Fibroblast of skin of back (primary cell): ENCODE results near the gene CAMK1D.
A peak's percentile ranks its signal among the peaks of the same experiment; 100 is the strongest.
"Not testable (repeated sequence)": the region's sequence is repeated elsewhere in the genome, so short reads cannot be mapped to it uniquely, and the experiment has no call there.

Source experiments
- DNase-seq: peaks from one replicate; pipeline ENCODE4 v3.0.0-alpha.2; 2013

CAMK1D gene

DNA sequence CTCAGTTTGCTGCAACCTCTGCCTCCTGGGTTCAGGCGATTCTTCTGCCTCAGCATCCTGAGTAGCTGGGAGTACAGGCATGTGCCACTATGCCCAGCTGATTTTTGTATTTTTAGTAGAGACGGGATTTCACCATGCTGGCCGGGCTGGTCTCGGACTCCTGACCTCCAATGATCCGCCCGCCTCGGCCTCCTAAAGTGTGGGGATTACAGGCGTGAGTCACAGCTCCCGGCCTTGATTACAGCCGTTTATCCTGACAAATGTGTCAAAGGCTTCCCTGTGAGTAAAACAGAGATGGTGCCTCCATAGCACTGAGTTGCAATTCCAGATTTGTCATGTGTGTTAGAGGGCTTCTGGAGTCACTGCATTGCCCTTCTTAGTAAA is 378.5 kb downstream of the CAMK1D start:
- DNase-seq = no peak

DNA sequence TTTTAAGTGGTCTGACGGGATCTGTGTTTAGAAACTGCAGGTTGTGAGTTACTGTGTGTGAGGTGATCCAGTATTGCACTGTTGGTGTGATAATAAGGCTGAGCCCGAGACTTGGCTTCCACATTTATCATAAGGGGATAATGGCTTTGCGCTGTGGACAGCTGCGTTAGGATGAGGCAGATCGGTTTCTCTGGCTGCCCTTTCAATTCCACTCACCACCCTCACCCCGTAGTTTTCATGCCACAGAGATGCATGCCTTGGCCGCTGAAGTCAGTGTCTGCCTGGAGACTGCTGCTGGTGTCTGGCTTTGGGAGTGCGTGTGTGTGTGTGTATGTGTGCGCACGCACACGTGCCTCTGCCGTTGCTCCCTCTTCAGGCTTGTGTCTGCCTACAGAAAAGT is 379.1 kb downstream of the CAMK1D start:
- no peak for DNase-seq

DNA sequence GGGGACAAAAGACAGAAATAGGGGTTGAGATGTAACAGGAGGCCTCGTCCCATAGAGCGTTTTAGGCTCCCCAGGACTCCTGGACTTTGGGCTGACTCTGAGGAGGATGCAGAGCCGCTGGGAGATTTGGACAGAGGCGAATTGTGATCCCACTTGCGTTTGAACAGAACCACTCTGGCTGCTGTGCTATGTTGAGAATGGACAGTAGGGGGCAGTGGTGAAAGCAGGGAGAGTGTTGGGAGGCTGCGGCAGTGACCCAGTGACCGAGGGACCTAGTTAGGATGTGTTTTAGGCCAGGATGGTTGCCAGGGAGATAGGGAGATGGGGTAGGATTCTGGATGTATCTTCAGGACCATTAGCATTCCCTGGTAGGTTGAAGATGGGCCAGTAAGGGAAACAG is 380.5 kb downstream of the CAMK1D start:
- no peak for DNase-seq

DNA sequence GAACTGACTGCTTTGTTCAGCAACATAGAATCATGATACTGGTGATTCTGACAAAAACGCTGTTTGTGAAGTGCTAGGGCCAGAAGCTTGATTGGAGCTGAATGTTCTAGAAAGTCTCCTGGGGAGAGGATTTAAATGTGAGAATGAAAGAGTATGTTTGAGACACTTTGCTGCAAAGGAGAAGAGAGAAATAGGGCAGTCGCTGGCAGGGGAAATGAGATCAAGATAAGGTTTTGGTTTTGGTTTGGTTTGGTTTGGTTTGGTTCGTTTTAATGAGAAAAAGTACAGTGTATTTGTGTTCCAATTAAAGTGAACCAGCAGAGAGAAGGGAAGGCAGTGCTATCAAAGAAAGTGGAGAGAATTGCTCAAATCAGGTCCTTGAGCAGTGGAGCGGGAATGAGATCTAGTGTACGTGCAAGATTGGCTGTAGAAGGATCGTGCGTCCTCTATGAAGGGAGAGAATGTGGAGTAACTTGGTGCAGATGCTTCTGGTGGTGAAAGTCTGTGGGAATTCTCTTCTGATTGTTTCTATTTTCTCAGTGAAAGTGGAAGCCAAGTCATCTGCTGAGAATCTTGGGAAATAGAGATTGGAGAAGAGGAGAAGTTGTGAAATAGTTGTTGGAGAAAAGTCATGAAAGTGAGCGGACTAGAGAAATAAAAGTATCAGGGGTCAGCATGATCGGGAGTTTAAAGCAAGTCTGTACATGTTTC is 381.6 kb downstream of the CAMK1D start:
- DNase-seq = no peak

DNA sequence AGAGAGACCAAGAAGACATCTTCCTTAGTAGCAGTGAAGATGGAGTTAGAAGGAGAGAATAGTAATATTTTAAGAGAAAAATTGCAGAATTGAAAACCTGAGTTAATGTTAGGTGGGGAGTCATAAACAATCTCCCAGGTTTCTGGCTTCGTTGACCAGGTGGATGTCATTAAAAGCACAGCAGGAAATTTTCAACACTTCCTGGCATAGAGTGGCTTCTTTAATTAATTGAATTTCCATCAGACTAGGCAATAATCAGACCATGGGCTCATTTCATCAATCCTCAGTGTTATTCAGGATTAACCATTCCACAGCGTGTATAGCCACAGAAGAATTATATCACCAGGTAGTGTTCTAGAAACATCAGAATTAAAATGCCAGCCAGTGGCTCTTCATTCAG is 383.9 kb downstream of the CAMK1D start:
- DNase-seq = no peak

DNA sequence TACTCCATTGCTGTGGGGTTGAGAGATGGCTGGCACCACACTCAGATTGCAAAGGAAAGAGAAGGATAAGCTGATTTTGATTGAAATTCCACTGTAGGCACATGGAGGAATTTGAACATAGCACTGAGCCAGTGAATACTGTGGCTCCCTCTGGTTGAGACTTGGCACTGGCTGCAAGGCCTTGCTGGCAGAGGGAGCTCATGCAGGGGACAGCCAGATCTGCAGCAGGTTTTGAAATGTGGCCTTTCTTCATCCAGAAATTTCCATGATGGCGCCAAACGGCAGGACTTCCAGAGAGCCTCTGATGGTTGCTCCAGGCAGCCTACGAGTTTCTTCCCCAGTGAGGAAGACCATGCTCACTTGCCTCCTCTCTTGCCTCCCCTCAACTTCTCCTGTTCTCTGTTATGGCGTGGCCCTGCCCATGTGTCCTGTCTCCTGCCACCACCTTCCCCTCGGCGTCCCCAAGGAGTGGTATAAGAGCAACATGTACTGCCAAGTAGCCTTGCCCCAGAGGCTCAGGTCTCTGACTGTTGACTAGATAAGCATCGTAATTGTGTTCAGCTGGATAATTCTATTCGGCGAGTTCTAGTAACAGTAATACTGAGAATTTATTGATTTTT is 386.6 kb downstream of the CAMK1D start:
- no peak for DNase-seq

DNA sequence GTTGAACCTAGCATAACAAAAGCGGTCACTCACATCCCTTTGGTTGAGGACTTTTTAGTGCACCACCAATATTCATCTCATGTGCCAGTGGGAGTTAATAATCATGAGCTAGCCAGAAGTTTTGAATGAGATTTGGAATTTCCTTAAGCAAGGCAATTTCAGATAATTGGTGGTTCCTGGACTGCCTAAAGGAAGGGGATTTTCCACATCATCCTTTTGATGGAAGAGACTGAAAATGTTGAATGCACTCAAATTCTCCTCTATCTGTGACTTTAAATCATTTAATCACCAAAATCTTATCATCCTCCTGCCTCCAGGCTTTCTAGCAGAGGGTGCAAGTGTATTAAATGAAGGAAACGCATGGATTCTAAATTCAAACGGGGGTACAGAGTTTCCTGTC is 391.5 kb downstream of the CAMK1D start:
- no peak for DNase-seq

DNA sequence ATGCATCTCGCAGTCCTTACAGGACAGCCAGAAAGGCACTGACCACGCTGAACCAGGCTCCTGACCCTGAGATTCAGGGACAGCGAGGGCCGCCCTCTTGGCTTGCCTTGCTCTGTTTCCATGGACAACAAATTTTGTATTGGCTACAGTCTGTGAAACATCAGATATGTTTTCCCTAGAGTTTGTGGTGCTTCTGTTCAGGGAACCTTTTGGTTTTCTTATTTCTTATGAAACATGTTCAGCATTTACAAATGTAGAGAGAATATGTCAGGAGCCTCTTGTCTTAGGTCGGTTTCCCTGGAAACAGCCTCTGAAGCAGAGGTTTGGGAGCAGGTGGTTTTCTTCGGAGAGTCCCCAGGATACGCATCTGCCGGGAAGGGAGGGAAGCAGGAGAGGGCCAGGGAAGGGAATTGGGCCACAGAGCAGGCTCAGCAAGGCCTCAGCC is 392.0 kb downstream of the CAMK1D start:
- DNase-seq = no peak

DNA sequence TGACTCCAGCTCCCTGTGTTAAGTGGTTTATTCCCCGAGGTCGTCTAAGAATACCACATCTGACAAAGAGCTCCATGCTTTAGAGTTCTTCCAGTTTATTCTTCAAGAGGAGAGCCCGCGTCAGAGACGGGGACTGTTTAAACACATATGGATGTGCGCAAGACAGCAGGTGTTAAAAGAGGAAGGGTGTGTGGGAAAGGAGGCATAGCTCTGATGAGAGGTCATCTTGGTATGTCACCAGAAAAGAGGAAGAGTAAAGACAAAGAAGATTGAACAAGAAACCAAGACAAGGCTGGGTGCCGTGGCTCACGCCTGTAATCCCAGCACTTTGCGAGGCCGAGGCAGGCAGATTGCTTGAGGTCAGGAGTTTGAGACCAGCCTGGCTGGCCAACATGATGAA is 393.4 kb downstream of the CAMK1D start:
- no peak for DNase-seq

DNA sequence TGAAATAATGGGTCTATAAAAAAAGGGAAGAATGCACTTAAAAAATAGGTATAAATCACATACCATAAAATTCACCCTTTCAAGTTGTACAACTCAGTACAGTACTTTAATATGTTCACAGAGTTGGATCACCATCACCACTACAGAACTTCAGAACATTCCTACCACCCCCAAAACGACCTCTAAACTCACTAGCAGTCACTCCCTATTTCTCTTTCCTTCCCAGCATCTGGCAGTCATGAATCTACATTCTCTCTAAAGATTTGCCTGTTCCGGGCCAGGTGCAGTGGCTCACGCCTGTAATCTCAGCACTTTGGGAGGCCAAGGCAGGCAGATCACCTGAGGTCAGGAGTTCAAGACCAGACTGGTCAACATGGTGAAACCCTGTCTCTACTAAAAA is 394.1 kb downstream of the CAMK1D start:
- not testable (repeated sequence) for DNase-seq

DNA sequence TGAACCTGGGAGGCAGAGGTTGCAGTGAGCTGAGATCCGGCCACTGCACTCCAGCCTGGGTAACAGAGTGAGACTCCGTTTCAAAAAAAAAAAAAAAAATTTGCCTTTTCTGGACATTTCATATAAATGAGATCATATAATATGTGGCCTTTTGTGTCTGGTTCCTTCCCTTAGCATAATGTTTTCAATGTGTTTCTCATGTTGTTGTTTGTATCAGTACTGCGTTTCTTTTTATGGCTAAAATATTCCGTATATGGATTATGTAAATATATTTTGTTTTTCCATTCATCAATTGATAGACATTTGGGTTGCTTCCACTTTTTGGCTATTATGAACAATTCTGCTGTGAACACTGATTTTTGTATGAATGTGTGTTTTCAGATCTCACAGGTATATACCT is 394.6 kb downstream of the CAMK1D start:
- no peak for DNase-seq

DNA sequence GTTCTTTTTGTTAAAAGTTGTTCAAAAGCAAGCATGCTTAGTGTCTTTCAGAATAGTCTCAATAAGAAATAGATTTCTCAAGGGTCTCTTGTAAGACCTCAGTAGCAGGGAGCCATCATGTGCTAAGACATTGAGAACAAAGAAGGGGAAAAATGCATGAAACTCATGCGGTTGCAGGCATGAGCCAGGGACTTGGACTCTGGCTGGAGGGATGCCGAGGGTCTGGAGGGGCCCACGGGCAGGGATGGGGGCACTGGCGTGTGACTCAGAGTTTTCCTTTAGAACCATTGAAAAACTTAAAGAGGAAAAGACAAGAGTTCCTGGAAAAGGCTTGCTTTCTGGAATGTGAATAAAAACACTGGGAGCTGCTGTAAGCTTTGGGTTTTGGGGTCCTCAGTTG is 398.8 kb downstream of the CAMK1D start:
- no peak for DNase-seq

DNA sequence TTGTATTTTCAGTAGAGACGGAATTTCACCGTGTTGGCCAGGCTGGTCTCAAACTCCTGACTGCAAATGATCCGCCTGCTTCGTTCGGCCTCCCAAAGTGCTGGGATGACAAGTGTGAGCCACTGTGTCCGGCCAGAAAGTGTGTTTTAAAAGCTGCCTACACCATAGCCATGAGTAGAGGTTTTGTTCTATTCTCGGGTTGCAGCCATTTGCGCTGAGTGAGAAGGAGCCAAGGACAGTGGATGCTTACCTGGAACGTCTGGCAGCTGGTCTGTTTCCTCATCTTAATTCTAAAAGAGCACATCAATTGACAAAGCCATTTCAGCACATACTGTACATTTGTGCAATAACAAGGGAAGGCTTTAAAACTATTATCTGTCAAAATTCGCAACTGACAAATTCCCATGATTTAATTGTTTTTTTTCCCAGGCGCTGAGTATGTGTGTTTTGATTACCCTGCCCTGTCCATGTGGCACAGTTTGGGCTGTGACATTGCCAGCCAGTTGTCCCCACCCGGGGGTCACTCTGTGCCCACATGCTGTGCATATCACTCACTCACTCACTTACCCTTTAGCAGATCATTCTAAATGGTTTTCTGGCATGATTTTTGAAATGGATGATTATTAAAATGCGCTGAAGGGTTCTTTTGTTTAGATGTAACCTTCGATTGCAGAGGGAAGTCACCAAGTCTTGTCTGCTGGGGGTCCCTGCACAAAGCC is 400.6 kb downstream of the CAMK1D start:
- DNase-seq = no peak

DNA sequence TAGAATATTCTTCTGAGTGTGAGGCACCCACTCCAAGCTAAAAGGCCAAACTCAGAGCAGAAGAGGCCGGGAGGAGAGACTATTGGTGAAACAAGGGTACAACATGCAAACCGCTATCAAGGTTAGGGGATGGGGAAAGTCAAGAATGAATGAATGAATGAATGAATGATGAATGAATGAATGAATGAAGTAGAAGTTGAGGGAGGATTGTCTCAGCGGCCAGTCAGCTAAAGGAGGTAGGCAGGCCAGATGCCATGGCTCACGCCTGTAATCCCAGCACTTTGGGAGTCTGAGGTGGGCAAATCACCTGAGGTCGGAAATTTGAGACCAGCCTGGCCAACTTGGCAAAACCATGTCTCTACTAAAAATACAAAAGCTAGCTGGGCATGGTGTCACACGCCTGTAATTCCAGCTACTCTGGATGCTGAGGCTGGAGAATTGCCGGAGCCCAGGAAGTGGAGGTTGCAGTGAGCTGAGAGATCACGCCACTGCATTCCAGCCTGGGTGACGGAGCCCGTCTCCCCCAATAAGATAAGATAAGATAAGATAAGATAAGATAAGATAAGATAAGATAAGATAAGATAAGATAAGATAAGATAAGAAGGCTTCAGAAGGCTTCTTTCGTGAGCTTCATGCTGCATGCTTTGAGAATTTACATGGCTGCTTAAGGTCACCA is 401.3 kb downstream of the CAMK1D start:
- no peak for DNase-seq

DNA sequence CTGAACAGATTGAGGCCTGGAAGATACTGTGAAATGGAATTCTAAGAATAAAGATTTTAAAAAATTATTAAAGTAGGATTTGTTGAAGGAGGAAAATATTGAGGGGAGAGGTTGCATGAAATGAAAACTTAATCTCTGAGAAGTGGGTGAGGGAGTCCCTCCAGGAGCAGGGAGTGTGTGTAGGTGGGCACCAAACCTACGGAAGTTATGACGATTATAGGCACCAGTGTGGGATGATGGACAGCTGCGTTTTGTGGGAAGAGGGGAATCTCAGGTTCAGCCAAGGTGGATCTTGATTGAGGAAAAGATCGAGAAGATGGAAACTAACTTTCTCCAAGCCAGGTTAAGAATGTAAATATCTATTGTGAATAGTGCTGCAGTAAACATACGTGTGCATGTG is 405.7 kb downstream of the CAMK1D start:
- DNase-seq = no peak

DNA sequence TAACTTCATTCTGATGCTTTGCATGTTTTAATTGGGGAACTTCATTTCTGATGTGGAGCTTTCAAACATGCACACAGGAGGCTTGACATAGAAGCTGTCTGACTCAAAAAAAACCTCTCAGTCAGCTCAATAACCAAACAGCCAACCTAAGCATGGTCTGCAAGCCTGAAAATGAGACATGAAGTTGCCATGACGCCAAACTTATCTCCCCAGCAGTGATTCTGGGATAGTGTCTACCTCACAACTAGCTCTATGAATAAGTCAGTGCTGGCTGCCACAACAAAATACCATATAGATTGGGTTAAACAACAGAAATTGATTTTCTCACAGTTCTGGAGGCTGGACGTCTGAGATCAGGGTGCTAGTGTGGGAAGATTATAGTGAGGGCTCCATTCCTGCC is 408.0 kb downstream of the CAMK1D start:
- DNase-seq = no peak

DNA sequence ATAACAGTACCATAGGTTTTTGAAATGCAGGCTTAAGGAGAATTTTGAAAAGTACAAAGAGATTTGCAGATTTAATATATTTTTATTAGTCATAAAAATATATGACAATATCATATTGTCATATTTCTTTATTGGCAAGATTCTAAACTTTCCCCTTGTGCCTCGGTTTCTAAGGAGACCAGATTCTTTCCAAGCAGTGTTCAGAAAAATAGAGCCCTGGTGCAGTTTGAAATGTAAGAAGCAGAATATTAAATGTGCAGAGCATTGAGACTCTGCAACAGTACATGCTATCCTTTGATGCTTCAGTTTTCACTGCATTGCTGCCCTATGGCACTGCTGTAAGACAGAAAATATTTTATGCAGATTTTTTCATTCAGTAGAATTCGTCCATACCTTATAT is 408.9 kb downstream of the CAMK1D start:
- no peak for DNase-seq

DNA sequence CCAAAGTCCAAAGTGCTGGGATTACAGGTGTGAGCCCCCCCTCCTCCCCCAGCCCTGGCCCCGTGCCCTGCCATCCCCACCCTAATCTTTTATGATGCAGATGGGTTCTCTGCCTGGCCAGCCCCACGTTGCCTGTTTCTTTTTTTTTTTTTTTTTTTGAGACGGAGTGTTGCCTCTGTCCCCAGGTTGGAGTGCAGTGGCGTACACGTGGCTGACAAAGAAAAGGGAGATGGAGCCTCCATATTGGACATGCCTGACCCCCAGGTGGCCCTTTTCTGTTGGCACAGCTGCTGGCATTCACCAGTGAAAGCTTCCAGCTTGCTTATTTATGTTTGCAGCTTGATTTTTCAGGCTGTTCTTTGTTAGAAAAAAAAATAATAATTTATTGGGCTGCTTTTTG is 416.9 kb downstream of the CAMK1D start:
- no peak for DNase-seq

DNA sequence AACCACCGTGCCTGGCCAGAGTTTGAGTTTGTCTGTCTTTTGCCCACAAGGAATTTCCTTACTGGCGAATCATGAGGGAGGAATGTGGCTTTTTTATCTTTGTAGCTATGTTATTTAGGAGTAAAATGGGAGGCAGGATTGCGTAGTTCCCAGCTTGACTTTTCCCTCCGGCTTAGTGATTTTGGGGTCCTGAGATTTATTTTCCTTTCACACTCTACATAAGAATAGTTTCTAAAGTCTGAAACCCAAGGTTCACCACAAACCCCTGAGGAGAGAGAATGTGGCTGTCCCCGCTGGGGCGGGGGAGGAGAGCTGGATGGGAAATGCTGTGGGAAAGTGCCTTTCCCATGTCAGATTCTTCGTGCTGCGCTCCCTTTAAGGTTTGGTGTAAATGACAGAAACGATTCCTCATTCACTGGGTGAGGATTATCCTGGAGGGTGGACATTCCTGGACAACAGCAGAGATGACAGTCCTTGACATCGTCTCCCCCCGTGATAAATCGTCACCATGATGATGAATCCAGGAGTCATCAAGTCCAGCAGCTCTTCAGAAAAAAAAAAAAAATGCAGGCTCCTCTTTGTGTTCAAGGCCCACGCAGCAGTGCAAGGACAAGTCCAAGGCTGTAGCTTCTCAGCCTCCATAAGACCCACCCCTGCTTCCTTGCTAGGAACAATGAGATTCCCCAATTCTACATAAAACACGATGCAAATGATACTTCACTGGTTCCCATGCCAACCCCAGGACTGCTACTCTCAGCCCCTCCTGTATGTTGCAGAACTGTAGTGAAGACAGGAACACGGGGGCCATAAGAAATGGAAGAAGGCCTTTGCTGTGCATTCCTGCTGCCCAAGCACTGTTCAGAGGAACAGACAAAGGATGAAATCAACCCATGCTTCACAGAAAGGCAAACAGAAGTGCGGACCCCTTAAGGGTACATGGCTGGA is 419.1 kb downstream of the CAMK1D start:
- peak; percentile 89 for DNase-seq

DNA sequence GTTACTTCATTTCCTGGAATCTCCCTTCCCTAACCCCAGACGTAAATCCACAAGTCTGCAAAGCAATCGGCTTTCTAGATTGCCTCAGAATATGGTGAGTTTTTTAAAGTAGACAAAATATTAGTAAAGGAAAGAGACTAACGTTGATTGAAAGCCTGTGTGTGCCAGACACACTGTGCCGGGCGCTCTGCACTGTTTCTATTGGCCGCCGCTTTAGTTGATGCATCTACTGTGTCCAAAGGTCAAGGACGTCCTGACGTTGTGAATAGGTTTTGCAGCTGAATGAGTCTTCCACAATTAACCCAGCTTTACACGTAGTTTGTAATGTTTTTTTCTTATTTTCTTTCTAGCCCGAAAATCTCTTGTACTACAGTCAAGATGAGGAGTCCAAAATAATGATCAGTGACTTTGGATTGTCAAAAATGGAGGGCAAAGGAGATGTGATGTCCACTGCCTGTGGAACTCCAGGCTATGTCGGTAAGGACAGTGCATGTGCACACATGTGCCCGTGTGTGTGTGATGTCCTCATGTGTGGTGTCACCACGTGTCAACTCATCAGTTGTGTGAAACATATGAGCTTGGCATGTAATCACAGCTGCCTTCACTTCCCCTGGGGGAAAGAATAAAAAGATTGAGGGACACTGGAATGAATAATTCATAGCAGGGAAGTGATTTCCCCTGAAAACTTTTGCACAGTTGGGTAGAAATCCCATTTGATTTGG is 420.1 kb downstream of the CAMK1D start:
- DNase-seq = no peak

DNA sequence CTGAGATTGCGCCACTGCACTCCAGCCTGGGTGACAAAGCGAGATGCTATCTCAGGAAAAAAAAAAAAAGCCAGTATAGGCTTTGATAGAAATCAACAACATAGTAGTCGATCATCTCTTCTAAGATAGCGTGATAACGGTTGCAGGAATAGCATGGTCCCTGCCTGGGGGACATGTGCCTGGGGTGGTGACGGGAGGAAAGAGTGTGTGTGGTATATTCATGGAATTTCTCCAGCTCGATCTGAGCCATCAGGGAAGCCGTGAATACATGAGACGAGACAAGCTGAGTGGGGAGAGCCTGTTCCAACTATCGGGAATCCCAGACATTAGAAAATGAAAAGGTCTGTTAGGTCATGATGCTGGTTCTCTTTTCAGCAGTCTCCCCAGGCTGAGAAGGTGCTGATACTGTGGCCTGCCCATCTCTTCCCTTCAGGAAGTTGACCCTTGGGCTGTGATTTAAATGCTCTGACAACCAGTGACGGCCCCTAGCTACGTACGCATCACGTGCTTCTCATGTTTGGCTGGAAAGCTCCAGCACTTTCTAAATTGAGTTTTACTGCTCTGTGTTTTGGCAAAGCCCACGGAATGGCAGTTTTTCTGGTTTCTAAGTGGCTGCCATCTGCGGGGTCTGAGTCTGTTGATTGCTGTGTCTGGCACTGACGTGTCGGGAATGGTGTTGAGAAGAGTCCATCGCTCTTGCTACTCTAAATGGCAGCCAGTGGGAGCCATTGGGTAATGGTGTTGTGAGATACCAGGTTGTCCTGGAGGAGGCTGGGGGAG is 422.8 kb downstream of the CAMK1D start:
- no peak for DNase-seq
